HEK293 (cell line): ENCODE measurements around the gene TMUB1.

Experiments used
- CTCF ChIA-PET: fragments of 350-600 bp; formaldehyde crosslinking; extraction: SDS; loops from one replicate; lab custom pipeline; 2021; ENCODE audit warnings: antibody characterized with exemption; lab: Yijun Ruan, JAX
- POLR2A ChIA-PET: fragments of 300-600 bp; formaldehyde crosslinking; extraction: SDS; loops from one replicate; lab custom pipeline; 2020; ENCODE audit warnings: antibody characterized with exemption, inconsistent platforms; lab: Yijun Ruan, JAX
- H3K27ac ChIP-seq: fragments of 200-500 bp; sonication (Bioruptor generic); 2 replicates; pipeline ENCODE4 v1.5.1; 2014; ENCODE audit warnings: low read depth, low read length, control low read depth, inconsistent platforms; ENCODE audit errors: extremely low read depth
- H3K36me3 ChIP-seq, 2 experiments: fragments of 200-500 bp in 1 of 2; sonication (Bioruptor generic) in 1 of 2; 1 replicate in 1 of 2; 2 replicates in 1 of 2; pipeline ENCODE4 v1.5.1; 2014 to 2017; ENCODE audit warnings: inconsistent platforms in 2 of 2, low read length in 2 of 2; ENCODE audit not compliant: control insufficient read depth in 2 of 2, insufficient read depth in 1 of 2
- H3K4me1 ChIP-seq: fragments of 200-500 bp; sonication (Bioruptor generic); 2 replicates; pipeline ENCODE4 v1.5.1; 2014; ENCODE audit warnings: mild to moderate bottlenecking, low read length, inconsistent platforms; ENCODE audit not compliant: control insufficient read depth, insufficient read depth
- H3K4me3 ChIP-seq: 2 replicates; pipeline ENCODE4 v1.5.1; 2011; ENCODE audit warnings: low read depth, mild to moderate bottlenecking, control low read depth, low read length, moderate library complexity
- H3K9me3 ChIP-seq: fragments of 200-500 bp; sonication (Bioruptor generic); 2 replicates; pipeline ENCODE4 v1.5.1; 2014; ENCODE audit warnings: low read depth, low read length, inconsistent platforms; ENCODE audit not compliant: control insufficient read depth, insufficient read depth
- BCL11B ChIP-seq: fragments of 450-650 bp; formaldehyde crosslinking; IDR thresholded peaks from 2 replicates; pipeline ENCODE4 v1.5.1; 2016; ENCODE audit warnings: low read depth, missing biosample characterization, missing genetic modification characterization
- EGR2 ChIP-seq: fragments of 450-650 bp; formaldehyde crosslinking; IDR thresholded peaks from 2 replicates; pipeline ENCODE4 v1.5.1; 2016; ENCODE audit warnings: low read depth, missing biosample characterization, missing genetic modification characterization
- GLIS1 ChIP-seq: fragments of 450-650 bp; formaldehyde crosslinking; IDR thresholded peaks from 2 replicates; pipeline ENCODE4 v1.5.1; 2016; ENCODE audit warnings: missing biosample characterization, missing genetic modification characterization
- KLF7 ChIP-seq: fragments of 450-650 bp; formaldehyde crosslinking; IDR thresholded peaks from 2 replicates; pipeline ENCODE4 v1.5.1; 2016; ENCODE audit warnings: missing biosample characterization, missing genetic modification characterization, borderline replicate concordance
- PRDM10 ChIP-seq: fragments of 450-650 bp; formaldehyde crosslinking; IDR thresholded peaks from 2 replicates; pipeline ENCODE4 v1.5.1; 2016; ENCODE audit warnings: missing biosample characterization, missing genetic modification characterization
- SALL2 ChIP-seq: fragments of 450-650 bp; formaldehyde crosslinking; IDR thresholded peaks from 2 replicates; pipeline ENCODE4 v1.5.0; 2017; ENCODE audit warnings: missing biosample characterization, mild to moderate bottlenecking, missing genetic modification characterization, borderline replicate concordance
- SCRT1 ChIP-seq: fragments of 450-650 bp; formaldehyde crosslinking; IDR thresholded peaks from 2 replicates; pipeline ENCODE4 v1.5.1; 2016; ENCODE audit warnings: missing biosample characterization, missing genetic modification characterization, borderline replicate concordance
- SCRT2 ChIP-seq: fragments of 450-650 bp; formaldehyde crosslinking; IDR thresholded peaks from 2 replicates; pipeline ENCODE4 v1.5.1; 2016; ENCODE audit warnings: missing biosample characterization, missing genetic modification characterization
- SP7 ChIP-seq: fragments of 450-650 bp; formaldehyde crosslinking; IDR thresholded peaks from 2 replicates; pipeline ENCODE4 v1.5.1; 2016; ENCODE audit warnings: missing biosample characterization, missing genetic modification characterization
- TRIM28 ChIP-seq: IDR thresholded peaks from 2 replicates; pipeline ENCODE4 v1.6.1; 2011; ENCODE audit warnings: low read length, control low read depth, borderline replicate concordance
- YY1 ChIP-seq: fragments of 450-650 bp; formaldehyde crosslinking; IDR thresholded peaks from 2 replicates; pipeline ENCODE4 v1.5.1; 2018; ENCODE audit warnings: missing biosample characterization, missing genetic modification characterization
- ZBTB8A ChIP-seq: fragments of 450-650 bp; formaldehyde crosslinking; IDR thresholded peaks from 2 replicates; pipeline ENCODE4 v1.5.1; 2016; ENCODE audit warnings: missing biosample characterization, missing genetic modification characterization
- ZEB2 ChIP-seq: fragments of 450-650 bp; formaldehyde crosslinking; IDR thresholded peaks from 2 replicates; pipeline ENCODE4 v1.5.1; 2016; ENCODE audit warnings: missing biosample characterization, missing genetic modification characterization
- ZFHX2 ChIP-seq: fragments of 450-650 bp; formaldehyde crosslinking; conservative IDR thresholded peaks from 2 replicates; pipeline ENCODE4 v1.5.1; 2016; ENCODE audit warnings: missing biosample characterization, missing genetic modification characterization
- ZFP41 ChIP-seq: fragments of 450-650 bp; formaldehyde crosslinking; IDR thresholded peaks from 2 replicates; pipeline ENCODE4 v1.5.1; 2016; ENCODE audit warnings: missing biosample characterization, missing genetic modification characterization, borderline replicate concordance
- ZFP69B ChIP-seq: fragments of 450-650 bp; formaldehyde crosslinking; IDR thresholded peaks from 2 replicates; pipeline ENCODE4 v1.5.1; 2016; ENCODE audit warnings: missing biosample characterization, missing genetic modification characterization
- ZIC2 ChIP-seq: fragments of 450-650 bp; formaldehyde crosslinking; IDR thresholded peaks from 2 replicates; pipeline ENCODE4 v1.5.1; 2016; ENCODE audit warnings: missing biosample characterization, missing genetic modification characterization
- ZNF146 ChIP-seq: fragments of 450-650 bp; formaldehyde crosslinking; IDR thresholded peaks from 2 replicates; pipeline ENCODE4 v1.5.1; 2016; ENCODE audit warnings: missing biosample characterization, missing genetic modification characterization
- ZNF175 ChIP-seq: fragments of 450-650 bp; formaldehyde crosslinking; IDR thresholded peaks from 2 replicates; pipeline ENCODE4 v1.5.1; 2016; ENCODE audit warnings: missing biosample characterization, missing genetic modification characterization
- ZNF2 ChIP-seq: fragments of 450-650 bp; formaldehyde crosslinking; IDR thresholded peaks from 2 replicates; pipeline ENCODE4 v1.5.1; 2016; ENCODE audit warnings: missing biosample characterization, missing genetic modification characterization
- ZNF324 ChIP-seq: fragments of 450-650 bp; formaldehyde crosslinking; IDR thresholded peaks from 2 replicates; pipeline ENCODE4 v1.5.1; 2016; ENCODE audit warnings: missing biosample characterization, missing genetic modification characterization
- ZNF366 ChIP-seq: fragments of 450-650 bp; formaldehyde crosslinking; conservative IDR thresholded peaks from 2 replicates; pipeline ENCODE4 v1.5.1; 2016; ENCODE audit warnings: missing biosample characterization, missing genetic modification characterization
- ZNF391 ChIP-seq: fragments of 450-650 bp; formaldehyde crosslinking; IDR thresholded peaks from 2 replicates; pipeline ENCODE4 v1.5.1; 2016; ENCODE audit warnings: low read depth, missing biosample characterization, missing genetic modification characterization, borderline replicate concordance
- ZNF426 ChIP-seq: fragments of 450-650 bp; formaldehyde crosslinking; IDR thresholded peaks from 2 replicates; pipeline ENCODE4 v1.5.1; 2017; ENCODE audit warnings: missing biosample characterization, missing genetic modification characterization, mild to moderate bottlenecking, inconsistent platforms, moderate library complexity
- ZNF501 ChIP-seq: fragments of 450-650 bp; formaldehyde crosslinking; IDR thresholded peaks from 2 replicates; pipeline ENCODE4 v1.5.1; 2016; ENCODE audit warnings: missing biosample characterization, missing genetic modification characterization
- ZNF548 ChIP-seq: fragments of 450-650 bp; formaldehyde crosslinking; IDR thresholded peaks from 2 replicates; pipeline ENCODE4 v1.5.1; 2016; ENCODE audit warnings: missing biosample characterization, missing genetic modification characterization
- ZNF639 ChIP-seq: fragments of 450-650 bp; formaldehyde crosslinking; IDR thresholded peaks from 2 replicates; pipeline ENCODE4 v1.5.1; 2016; ENCODE audit warnings: missing biosample characterization, missing genetic modification characterization

TMUB1 gene

GRCh38 chr7:151124899-151125399 is 41.7 kb upstream of the TMUB1 start:
- POLR2A ChIA-PET: interaction anchor here (1.4 kb wide), 1 partner anchor 97 kb away, joined by 3 read pairs; the partner anchor contains the start of gene ABCB8
- CTCF ChIA-PET: interaction anchor here (0.7 to 2.6 kb wide), 18 partner anchors 8 to 1954 kb away, joined by 3 to 20 read pairs (median 6); partner anchors contain the start of gene H2BK1
- Histone ChIP-seq H3K4me1 (no peaks in the 10 kb centered on the region), H3K4me3 (no peak overlapping the region), H3K27ac (no peak overlapping the region), H3K36me3 (peaks cover 0 to 91% of the 10 kb centered on the region in 2 experiments; a peak in 1 of 3 replicates), H3K9me3 (no peaks in the 10 kb centered on the region)
- TF ChIP-seq ZFP69B (tag by site-specific recombination): no peak
- no peak for TF ChIP-seq ZNF501 (tag by site-specific recombination)
- TF ChIP-seq SCRT2 (tag by site-specific recombination): peak; percentile 82
- peak; percentile 35; the same call in 1 of the 2 replicates for TF ChIP-seq EGR2 (tag by site-specific recombination)
- peak; percentile 68 for TF ChIP-seq SCRT1 (tag by site-specific recombination)
- TF ChIP-seq ZFHX2 (tag by site-specific recombination): peak; percentile 50; the same call in 1 of the 2 replicates

GRCh38 chr7:151124481-151124880 is 41.2 kb upstream of the TMUB1 start:
- CTCF ChIA-PET: interaction anchor here (0.6 to 2.6 kb wide), 31 partner anchors 8 to 1954 kb away, joined by 3 to 20 read pairs (median 5); partner anchors contain the start of genes ABCF2, GBX1 and H2BK1
- POLR2A ChIA-PET: interaction anchor here (1.3 to 1.4 kb wide), 2 partner anchors 44 to 96 kb away, joined by 3 to 5 read pairs; partner anchors contain the start of genes ABCB8 and FASTK
- H3K27ac ChIP-seq: no peak overlapping the region
- no peak for TF ChIP-seq ZNF548
- no peak for TF ChIP-seq ZNF366 (tag by site-specific recombination)
- no peak for TF ChIP-seq SALL2
- TF ChIP-seq SP7: no peak
- TF ChIP-seq ZNF426 (tag by site-specific recombination): no peak
- no peak for TF ChIP-seq ZFP41
- TF ChIP-seq ZNF501 (tag by site-specific recombination): no peak
- no peak for TF ChIP-seq ZNF146 (tag by site-specific recombination)
- TF ChIP-seq ZBTB8A (tag by site-specific recombination): no peak
- TF ChIP-seq ZIC2 (tag by site-specific recombination): no peak
- no peak for TF ChIP-seq ZNF391 (tag by site-specific recombination)
- no peak for TF ChIP-seq ZNF639 (tag by site-specific recombination)
- no peak for TF ChIP-seq ZNF175 (tag by site-specific recombination)
- TF ChIP-seq BCL11B (tag by site-specific recombination): no peak
- H3K4me1 ChIP-seq: no peaks in the 10 kb centered on the region
- peaks cover 0 to 91% of the 10 kb centered on the region in 2 experiments; a peak in 1 of 3 replicates for H3K36me3 ChIP-seq
- no peaks in the 10 kb centered on the region for H3K9me3 ChIP-seq
- H3K4me3 ChIP-seq: no peak overlapping the region

- H3K4me3 ChIP-seq: no peak overlapping the region
- H3K9me3 ChIP-seq: no peaks in the 10 kb centered on the region
- POLR2A ChIA-PET: interaction anchor here (1.3 to 1.4 kb wide), 2 partner anchors 43 to 96 kb away, joined by 3 to 5 read pairs; partner anchors contain the start of genes ABCB8 and FASTK
- no peak overlapping the region for H3K27ac ChIP-seq
- H3K4me1 ChIP-seq: no peaks in the 10 kb centered on the region
- CTCF ChIA-PET: interaction anchor here (0.6 to 2.6 kb wide), 42 partner anchors 8 to 1953 kb away, joined by 3 to 20 read pairs (median 4); partner anchors contain the start of genes ABCF2, CHPF2, GBX1 and H2BK1
- peaks cover 0 to 91% of the 10 kb centered on the region in 2 experiments; a peak in 1 of 3 replicates for H3K36me3 ChIP-seq
- TF ChIP-seq GLIS1 (tag by site-specific recombination) (peak; percentile 26; the same call in 1 of the 2 replicates), ZNF2 (tag by site-specific recombination) (peak; percentile 46; the same call in 1 of the 2 replicates), PRDM10 (tag by site-specific recombination) (0 out of 2 replicates have a peak, but pooled peaks have one; percentile 21), KLF7 (tag by site-specific recombination) (0 out of 2 replicates have a peak, but pooled peaks have one; percentile 8), ZNF324 (tag by site-specific recombination) (0 out of 2 replicates have a peak, but pooled peaks have one; percentile 32), TRIM28 (peak; percentile 45; the same call in 1 of the 2 replicates), ZEB2 (0 out of 2 replicates have a peak, but pooled peaks have one; percentile 30), YY1 (tag by site-specific recombination) (no peak)
Observed at GRCh38 chr7:151123822-151124464, 40.6 kb upstream of the TMUB1 start.
